ENCODE measurements around the gene MED26.
"Not testable (repeated sequence)": the region's sequence is repeated elsewhere in the genome, so short reads cannot be mapped to it uniquely, and the experiment has no call there.

The MED26 gene

DNA sequence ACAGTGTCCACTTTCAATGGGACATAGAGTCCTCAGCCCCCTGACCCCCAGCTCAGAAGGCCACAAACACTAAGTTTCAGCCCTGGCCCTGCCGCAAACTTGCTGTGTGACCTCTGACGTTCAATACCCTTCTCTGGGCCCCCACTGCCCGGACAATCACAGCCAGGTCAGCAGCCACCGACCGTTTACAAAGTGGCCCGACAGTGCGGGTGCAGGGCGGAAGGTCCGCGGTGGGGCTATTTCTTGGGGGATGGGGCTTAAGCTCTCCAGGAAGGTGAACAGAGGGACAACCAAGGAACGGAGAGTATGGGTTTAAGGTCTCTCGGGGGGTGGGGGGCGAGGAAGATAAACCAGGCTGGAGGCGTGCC lies 31.4 kb upstream of the MED26 start:
- Histone ChIP-seq H3K4me3 (ENCODE audit: control insufficient read depth in 1 of 7, extremely low read depth in 1 of 7, insufficient read depth in 4 of 7, low read depth in 2 of 7, low read length in 6 of 7) (peak overlapping the region; percentile 83 to 98 (median 92)), H3K4me1 (ENCODE audit: control extremely low read depth in 1 of 4, control insufficient read depth in 4 of 4, insufficient read depth in 4 of 4, low read length in 3 of 4) (peaks cover 8 to 50% (median 30%) of the 10 kb centered on the region in 4 experiments), H3K27me3 (replicated peaks in 2 of 5; ENCODE audit: control insufficient read depth in 4 of 5, insufficient read depth in 5 of 5, low read length in 4 of 5) (peaks cover 0 to 10% (median 0%) of the 10 kb centered on the region in 5 experiments), H3K27ac (ENCODE audit: insufficient read depth in 1 of 2, low read depth in 1 of 2, low read length in 2 of 2, poor library complexity in 1 of 2, severe bottlenecking in 2 of 2) (peak overlapping the region; percentile 69 to 88), H3K9me3 (ENCODE audit: control extremely low read depth in 1 of 5, control insufficient read depth in 4 of 5, insufficient read depth in 2 of 5, low read depth in 1 of 5, low read length in 4 of 5) (no peaks in the 10 kb centered on the region), H3K36me3 (ENCODE audit: control insufficient read depth in 4 of 4, insufficient read depth in 4 of 4, low read length in 3 of 4) (peaks cover 8 to 39% (median 34%) of the 10 kb centered on the region in 4 experiments)
- 5% methylated on average over 12 of the region's 14 CpGs for WGBS (ENCODE audit: insufficient coverage)
- CTCF ChIA-PET: no interaction called here
- DNase-seq: no peak
- POLR2A ChIA-PET: no interaction called here

DNA sequence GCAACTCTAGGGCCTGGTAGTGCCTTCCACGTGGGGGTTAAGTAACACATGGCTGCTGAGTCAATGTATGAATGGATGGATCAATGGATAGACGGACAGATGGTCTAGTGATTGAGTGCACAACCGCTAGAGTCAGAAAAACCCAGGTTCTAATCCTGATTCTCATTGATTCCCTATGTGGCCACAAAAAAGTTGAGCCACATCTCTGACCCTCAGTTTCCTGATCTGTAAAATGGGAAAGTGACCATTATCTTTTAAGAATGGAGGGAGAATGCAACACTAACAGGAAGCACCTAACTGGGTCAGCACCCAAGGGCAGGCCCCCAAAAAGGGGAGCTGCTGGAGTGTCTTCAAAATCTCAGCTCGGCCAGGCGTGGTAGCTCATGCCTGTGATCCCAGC lies 29.4 kb upstream of the MED26 start:
- H3K36me3 ChIP-seq (ENCODE audit: control insufficient read depth in 4 of 4, insufficient read depth in 4 of 4, low read length in 3 of 4): peaks cover 12 to 59% (median 51%) of the 10 kb centered on the region in 4 experiments
- ChIA-PET POLR2A (no interaction called here), CTCF (no interaction called here)
- no peak overlapping the region for H3K27ac ChIP-seq (ENCODE audit: insufficient read depth in 1 of 2, low read depth in 1 of 2, low read length in 2 of 2, poor library complexity in 1 of 2, severe bottlenecking in 2 of 2)
- peaks cover 0 to 10% (median 0%) of the 10 kb centered on the region in 5 experiments for H3K27me3 ChIP-seq (replicated peaks in 2 of 5; ENCODE audit: control insufficient read depth in 4 of 5, insufficient read depth in 5 of 5, low read length in 4 of 5)
- WGBS (ENCODE audit: insufficient coverage): 100% methylated on average over 4 of the region's 5 CpGs
- no peak for DNase-seq
- H3K9me3 ChIP-seq (ENCODE audit: control extremely low read depth in 1 of 5, control insufficient read depth in 4 of 5, insufficient read depth in 2 of 5, low read depth in 1 of 5, low read length in 4 of 5): no peaks in the 10 kb centered on the region
- H3K4me1 ChIP-seq (ENCODE audit: control extremely low read depth in 1 of 4, control insufficient read depth in 4 of 4, insufficient read depth in 4 of 4, low read length in 3 of 4): peaks cover 8 to 35% (median 27%) of the 10 kb centered on the region in 4 experiments
- no peak overlapping the region for H3K4me3 ChIP-seq (ENCODE audit: control insufficient read depth in 1 of 7, extremely low read depth in 1 of 7, insufficient read depth in 4 of 7, low read depth in 2 of 7, low read length in 6 of 7)

DNA sequence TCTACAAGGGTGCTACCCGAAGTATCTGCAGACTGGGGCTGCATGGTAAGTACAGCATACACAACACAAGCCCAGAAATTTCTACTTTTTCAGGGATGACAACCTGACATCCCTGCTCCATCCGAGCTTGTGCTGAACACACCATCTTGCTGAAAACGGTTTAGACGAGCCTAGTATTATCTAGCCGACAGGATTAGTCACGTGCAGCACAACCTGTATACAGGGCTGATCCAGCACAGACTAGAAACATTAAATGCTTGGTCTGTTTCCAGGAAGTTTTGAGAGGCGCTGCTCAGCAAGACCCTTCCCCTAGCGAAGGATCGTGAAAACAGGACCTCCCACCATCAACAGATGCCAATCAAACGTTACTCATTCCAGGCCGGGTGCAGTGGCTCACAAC lies 27.7 kb upstream of the MED26 start:
- H3K27me3 ChIP-seq (replicated peaks in 2 of 5; ENCODE audit: control insufficient read depth in 4 of 5, insufficient read depth in 5 of 5, low read length in 4 of 5): no peaks in the 10 kb centered on the region
- no peaks in the 10 kb centered on the region for H3K9me3 ChIP-seq (ENCODE audit: control extremely low read depth in 1 of 5, control insufficient read depth in 4 of 5, insufficient read depth in 2 of 5, low read depth in 1 of 5, low read length in 4 of 5)
- POLR2A ChIA-PET: interaction anchor here (0.6 kb wide), 1 partner anchor 95 kb away, joined by 4 read pairs; no protein-coding TSS in a partner anchor
- peaks cover 4 to 19% (median 16%) of the 10 kb centered on the region in 4 experiments for H3K4me1 ChIP-seq (ENCODE audit: control extremely low read depth in 1 of 4, control insufficient read depth in 4 of 4, insufficient read depth in 4 of 4, low read length in 3 of 4)
- no peak for DNase-seq
- WGBS (ENCODE audit: insufficient coverage): 95% methylated on average over 10 of the region's 11 CpGs
- H3K27ac ChIP-seq (ENCODE audit: insufficient read depth in 1 of 2, low read depth in 1 of 2, low read length in 2 of 2, poor library complexity in 1 of 2, severe bottlenecking in 2 of 2): no peak overlapping the region
- CTCF ChIA-PET: no interaction called here
- H3K36me3 ChIP-seq (ENCODE audit: control insufficient read depth in 4 of 4, insufficient read depth in 4 of 4, low read length in 3 of 4): peaks cover 20 to 75% (median 66%) of the 10 kb centered on the region in 4 experiments
- no peak overlapping the region for H3K4me3 ChIP-seq (ENCODE audit: control insufficient read depth in 1 of 7, extremely low read depth in 1 of 7, insufficient read depth in 4 of 7, low read depth in 2 of 7, low read length in 6 of 7)

DNA sequence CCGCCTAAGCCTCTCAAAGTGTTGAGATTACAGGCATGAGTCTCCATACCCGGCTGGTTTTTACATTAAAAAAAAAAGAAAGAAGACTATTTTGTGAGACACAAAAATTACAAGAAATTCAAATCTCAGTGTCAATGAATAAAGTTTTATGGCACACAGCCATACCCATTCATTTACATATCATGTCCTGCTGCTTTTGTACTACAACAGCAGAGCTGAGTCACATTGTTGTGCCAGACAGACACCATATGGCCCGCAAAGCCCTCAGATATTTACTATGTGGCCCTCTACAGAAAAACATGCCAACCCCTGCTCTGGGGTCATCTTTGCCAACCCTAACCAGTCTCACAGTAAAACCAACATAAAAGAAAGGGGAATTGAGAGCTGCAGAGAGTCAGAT lies 26.6 kb upstream of the MED26 start:
- no CpG with 5 or more reads among the region's 3 CpGs for WGBS (ENCODE audit: insufficient coverage)
- no peak overlapping the region for H3K4me3 ChIP-seq (ENCODE audit: control insufficient read depth in 1 of 7, extremely low read depth in 1 of 7, insufficient read depth in 4 of 7, low read depth in 2 of 7, low read length in 6 of 7)
- peaks cover 4 to 14% (median 10%) of the 10 kb centered on the region in 4 experiments for H3K4me1 ChIP-seq (ENCODE audit: control extremely low read depth in 1 of 4, control insufficient read depth in 4 of 4, insufficient read depth in 4 of 4, low read length in 3 of 4)
- H3K27me3 ChIP-seq (replicated peaks in 2 of 5; ENCODE audit: control insufficient read depth in 4 of 5, insufficient read depth in 5 of 5, low read length in 4 of 5): no peaks in the 10 kb centered on the region
- H3K9me3 ChIP-seq (ENCODE audit: control extremely low read depth in 1 of 5, control insufficient read depth in 4 of 5, insufficient read depth in 2 of 5, low read depth in 1 of 5, low read length in 4 of 5): no peaks in the 10 kb centered on the region
- CTCF ChIA-PET: no interaction called here
- H3K36me3 ChIP-seq (ENCODE audit: control insufficient read depth in 4 of 4, insufficient read depth in 4 of 4, low read length in 3 of 4): peaks cover 22 to 81% (median 68%) of the 10 kb centered on the region in 4 experiments
- POLR2A ChIA-PET: no interaction called here
- DNase-seq: no peak
- no peak overlapping the region for H3K27ac ChIP-seq (ENCODE audit: insufficient read depth in 1 of 2, low read depth in 1 of 2, low read length in 2 of 2, poor library complexity in 1 of 2, severe bottlenecking in 2 of 2)

DNA sequence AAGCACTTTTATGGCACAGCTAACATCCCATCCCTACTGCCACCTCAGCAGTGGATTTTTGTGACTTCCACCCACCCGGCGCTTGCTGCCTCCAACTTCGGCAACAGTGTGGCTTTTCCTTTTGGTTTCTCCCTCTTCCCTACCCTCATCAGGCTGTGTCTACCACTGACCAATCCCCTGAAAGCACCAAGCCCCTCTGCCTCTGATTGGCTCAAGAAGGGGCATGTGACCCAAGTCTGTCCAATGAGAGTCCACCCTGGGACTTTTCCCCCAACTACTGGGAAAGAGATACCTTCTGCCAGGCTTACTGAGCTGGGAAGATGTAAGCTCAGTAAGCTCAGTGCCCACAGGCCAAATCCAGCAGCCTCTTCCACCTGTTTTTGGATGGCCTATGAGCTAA lies 26.1 kb upstream of the MED26 start:
- 95% methylated on average over 3 of the region's 3 CpGs for WGBS (ENCODE audit: insufficient coverage)
- ChIA-PET POLR2A (no interaction called here), CTCF (no interaction called here)
- DNase-seq: no peak
- Histone ChIP-seq H3K27me3 (replicated peaks in 2 of 5; ENCODE audit: control insufficient read depth in 4 of 5, insufficient read depth in 5 of 5, low read length in 4 of 5) (no peaks in the 10 kb centered on the region), H3K36me3 (ENCODE audit: control insufficient read depth in 4 of 4, insufficient read depth in 4 of 4, low read length in 3 of 4) (peaks cover 22 to 82% (median 68%) of the 10 kb centered on the region in 4 experiments), H3K27ac (ENCODE audit: insufficient read depth in 1 of 2, low read depth in 1 of 2, low read length in 2 of 2, poor library complexity in 1 of 2, severe bottlenecking in 2 of 2) (no peak overlapping the region), H3K9me3 (ENCODE audit: control extremely low read depth in 1 of 5, control insufficient read depth in 4 of 5, insufficient read depth in 2 of 5, low read depth in 1 of 5, low read length in 4 of 5) (no peaks in the 10 kb centered on the region), H3K4me1 (ENCODE audit: control extremely low read depth in 1 of 4, control insufficient read depth in 4 of 4, insufficient read depth in 4 of 4, low read length in 3 of 4) (peaks cover 4 to 10% (median 6%) of the 10 kb centered on the region in 4 experiments), H3K4me3 (ENCODE audit: control insufficient read depth in 1 of 7, extremely low read depth in 1 of 7, insufficient read depth in 4 of 7, low read depth in 2 of 7, low read length in 6 of 7) (no peak overlapping the region)

DNA sequence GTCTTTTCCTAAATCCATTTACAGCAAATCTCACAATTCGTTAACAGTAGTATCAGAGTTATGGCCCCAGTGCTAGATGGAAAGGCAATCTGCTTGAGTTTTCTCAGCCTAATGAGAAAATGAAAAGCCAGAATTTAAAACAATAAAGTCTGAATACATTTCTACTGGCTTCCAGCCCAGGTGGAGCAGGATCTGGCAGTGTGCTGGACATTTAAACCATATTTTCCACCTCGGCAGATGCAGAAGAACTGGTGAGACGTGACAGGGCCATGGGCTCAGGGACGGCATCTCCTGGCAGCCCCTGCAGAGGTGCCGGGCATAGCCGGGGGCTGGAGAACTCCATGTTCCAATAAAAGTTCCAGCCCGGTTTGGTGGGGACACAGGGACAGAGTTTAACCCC lies 24.9 kb upstream of the MED26 start:
- CTCF ChIA-PET: no interaction called here
- Histone ChIP-seq H3K36me3 (ENCODE audit: control insufficient read depth in 4 of 4, insufficient read depth in 4 of 4, low read length in 3 of 4) (peaks cover 20 to 74% (median 63%) of the 10 kb centered on the region in 4 experiments), H3K4me3 (ENCODE audit: control insufficient read depth in 1 of 7, extremely low read depth in 1 of 7, insufficient read depth in 4 of 7, low read depth in 2 of 7, low read length in 6 of 7) (no peak overlapping the region), H3K4me1 (ENCODE audit: control extremely low read depth in 1 of 4, control insufficient read depth in 4 of 4, insufficient read depth in 4 of 4, low read length in 3 of 4) (no peaks in the 10 kb centered on the region), H3K27me3 (replicated peaks in 2 of 5; ENCODE audit: control insufficient read depth in 4 of 5, insufficient read depth in 5 of 5, low read length in 4 of 5) (no peaks in the 10 kb centered on the region), H3K9me3 (ENCODE audit: control extremely low read depth in 1 of 5, control insufficient read depth in 4 of 5, insufficient read depth in 2 of 5, low read depth in 1 of 5, low read length in 4 of 5) (no peaks in the 10 kb centered on the region), H3K27ac (ENCODE audit: insufficient read depth in 1 of 2, low read depth in 1 of 2, low read length in 2 of 2, poor library complexity in 1 of 2, severe bottlenecking in 2 of 2) (no peak overlapping the region)
- POLR2A ChIA-PET: no interaction called here
- 90% methylated on average over 7 of the region's 7 CpGs for WGBS (ENCODE audit: insufficient coverage)
- no peak for DNase-seq

DNA sequence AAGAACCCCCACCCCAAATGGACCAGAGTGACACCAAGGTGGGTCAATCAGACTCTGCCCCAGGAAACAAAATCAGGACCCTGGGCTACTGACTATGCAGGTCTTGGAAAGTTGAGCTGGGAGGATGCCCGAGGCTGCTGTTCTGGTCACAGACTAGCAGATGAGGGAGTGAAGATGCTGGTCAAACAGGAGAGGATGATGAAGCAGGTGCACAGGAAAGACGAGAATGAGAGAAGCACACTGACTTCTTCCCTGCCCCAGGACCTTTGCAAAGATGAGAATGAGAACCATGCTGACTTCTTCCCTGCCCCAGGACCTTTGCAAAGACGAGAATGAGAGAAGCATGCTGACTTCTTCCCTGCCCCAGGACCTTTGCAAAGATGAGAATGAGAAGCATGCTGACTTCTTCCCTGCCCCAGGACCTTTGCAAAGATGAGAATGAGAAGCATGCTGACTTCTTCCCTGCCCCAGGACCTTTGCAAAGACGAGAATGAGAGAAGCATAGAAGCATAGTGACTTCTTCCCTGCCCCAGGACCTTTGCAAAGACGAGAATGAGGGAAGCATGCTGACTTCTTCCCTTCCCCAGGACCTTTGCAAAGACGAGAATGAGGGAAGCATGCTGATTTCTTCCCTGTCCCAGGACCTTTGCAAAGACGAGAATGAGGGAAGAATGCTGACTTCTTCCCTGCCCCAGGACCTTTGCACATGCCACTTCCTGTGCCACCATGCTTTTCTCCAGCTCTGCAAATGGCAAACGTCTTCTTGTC lies 23.6 kb upstream of the MED26 start:
- H3K4me3 ChIP-seq (ENCODE audit: control insufficient read depth in 1 of 7, extremely low read depth in 1 of 7, insufficient read depth in 4 of 7, low read depth in 2 of 7, low read length in 6 of 7); CTCF ChIA-PET; DNase-seq; H3K4me1 ChIP-seq (ENCODE audit: control extremely low read depth in 1 of 4, control insufficient read depth in 4 of 4, insufficient read depth in 4 of 4, low read length in 3 of 4); H3K9me3 ChIP-seq (ENCODE audit: control extremely low read depth in 1 of 5, control insufficient read depth in 4 of 5, insufficient read depth in 2 of 5, low read depth in 1 of 5, low read length in 4 of 5); H3K27ac ChIP-seq (ENCODE audit: insufficient read depth in 1 of 2, low read depth in 1 of 2, low read length in 2 of 2, poor library complexity in 1 of 2, severe bottlenecking in 2 of 2); H3K27me3 ChIP-seq (replicated peaks in 2 of 5; ENCODE audit: control insufficient read depth in 4 of 5, insufficient read depth in 5 of 5, low read length in 4 of 5): not testable (repeated sequence)
- WGBS (ENCODE audit: insufficient coverage): 94% methylated on average over 7 of the region's 8 CpGs
- H3K36me3 ChIP-seq (ENCODE audit: control insufficient read depth in 4 of 4, insufficient read depth in 4 of 4, low read length in 3 of 4): peaks cover 20 to 70% (median 60%) of the 10 kb centered on the region in 4 experiments
- POLR2A ChIA-PET: interaction anchor here (0.6 kb wide), 1 partner anchor 42 kb away, joined by 5 read pairs; no protein-coding TSS in a partner anchor
